Body of pancreas (tissue), 4 donors: ENCODE measurements around the gene DGKG. TPM values are rescaled to one million over a fixed set of nuclear protein-coding genes. Genes with fewer than 3 reads are reported as not detected.
A peak's percentile ranks its signal among the peaks of the same experiment; 100 is the strongest.

Source experiments
- ATAC-seq: fragments of 150-250 bp; one replicate; pipeline ENCODE4 v1.9.1; 2016
- DNase-seq, 4 donors: peaks; one replicate each; pipeline ENCODE4 v3.0.0-alpha.2; 2019
- H3K27ac ChIP-seq, 4 donors: fragments of 200-600 bp; sonication (generic); 1 replicate in 3 of 4; 2 replicates in 1 of 4; pipeline versions ENCODE4 v1.5.1 to v1.6.1; 2016 to 2019; ENCODE audit warnings: mild to moderate bottlenecking in 1 of 4, mixed read lengths in 1 of 4, moderate library complexity in 1 of 4
- H3K27me3 ChIP-seq, 2 donors: fragments of 200-600 bp; sonication (generic); one replicate each; pipeline ENCODE4 v1.6.0; 2016; ENCODE audit warnings: mild to moderate bottlenecking in 1 of 2
- H3K36me3 ChIP-seq, 2 donors: fragments of 200-600 bp; sonication (generic); replicated peaks in 1 of 2; 2 replicates each; pipeline ENCODE4 v1.5.1; 2016; ENCODE audit warnings: low read depth in 2 of 2; ENCODE audit not compliant: insufficient read depth in 1 of 2
- H3K4me1 ChIP-seq: fragments of 200-600 bp; sonication (generic); one replicate; pipeline ENCODE4 v1.6.0; 2016
- H3K4me3 ChIP-seq, 2 donors: fragments of 200-600 bp; sonication (generic); 1 replicate in 1 of 2; 2 replicates in 1 of 2; pipeline ENCODE4 v1.5.1; 2016 to 2019
- H3K9me3 ChIP-seq, 3 donors: fragments of 200-600 bp; sonication (generic); 1 replicate in 2 of 3; 2 replicates in 1 of 3; pipeline ENCODE4 v1.5.1; 2016
- CTCF ChIP-seq, 7 experiments: fragments of 450-650 bp in 4 of 7; fragments of 200-600 bp in 3 of 7; sonication (generic) in 3 of 7; IDR thresholded peaks; one replicate each; pipeline ENCODE4 v1.5.1; 2016 to 2019; ENCODE audit warnings: antibody characterized with exemption in 7 of 7
- POLR2A ChIP-seq, 3 donors: fragments of 450-650 bp; IDR thresholded peaks; one replicate each; pipeline ENCODE4 v1.6.1; 2016; ENCODE audit warnings: antibody characterized with exemption in 3 of 3, mild to moderate bottlenecking in 2 of 3
- WGBS, 2 donors: methylation state at CpG; one replicate each; pipeline ENCODE4 v1.1.5; 2017; 5-methylcytosine and 5-hydroxymethylcytosine counted together
- intact Hi-C: fragments of 100-400 bp; cut with DNase I; formaldehyde crosslinking; loops from one replicate; pipeline ENCODE4 v1.15.1; 2023
- total RNA-seq, 2 donors: library from RNA; depleted of rRNA; stranded (reverse); fragments of >200 nt; gene quantifications; one replicate each; pipeline ENCODE4 v1.1.0, GENCODE V29; 2016

DGKG gene
- total RNA-seq, 2 donors from 2014 or later: 0.78 to 16.2 TPM

- Histone ChIP-seq H3K36me3 (no peaks in the 10 kb centered on the region), H3K4me1 (no peaks in the 10 kb centered on the region), H3K27me3 (no peaks in the 10 kb centered on the region), H3K27ac (no peak overlapping the region), H3K4me3 (no peak overlapping the region), H3K9me3 (no peaks in the 10 kb centered on the region)
- intact Hi-C loops: no loop called here
- 37 to 59% methylated on average over 3 of the region's 3 CpGs for WGBS, 2 donors
- no peak for ATAC-seq
- peak in 1 of 4 donors; percentile 7 for DNase-seq
- TF ChIP-seq POLR2A (IDR thresholded peaks at IDR 0.05) (no peak), CTCF (IDR thresholded peaks at IDR 0.05) (no peak)
These were observed 54.3 kb downstream of the DGKG start for GRCh38 chr3:186307594-186308221.

GRCh38 chr3:186305286-186305685 lies 56.7 kb downstream of the DGKG start:
- Histone ChIP-seq H3K36me3 (no peaks in the 10 kb centered on the region), H3K27ac (no peak overlapping the region), H3K27me3 (no peaks in the 10 kb centered on the region), H3K4me3 (no peak overlapping the region), H3K4me1 (no peaks in the 10 kb centered on the region), H3K9me3 (no peaks in the 10 kb centered on the region)
- TF ChIP-seq CTCF (IDR thresholded peaks at IDR 0.05) (no peak), POLR2A (IDR thresholded peaks at IDR 0.05) (no peak)
- intact Hi-C loops: no loop called here
- WGBS, 2 donors: 52 to 66% methylated on average over 2 of the region's 2 CpGs
- no peak for DNase-seq
- ATAC-seq: no peak

GRCh38 chr3:186303965-186304364 lies 58.1 kb downstream of the DGKG start:
- ATAC-seq (no peak), DNase-seq (no peak)
- Histone ChIP-seq H3K9me3 (no peaks in the 10 kb centered on the region), H3K36me3 (no peaks in the 10 kb centered on the region), H3K4me3 (no peak overlapping the region), H3K27me3 (no peaks in the 10 kb centered on the region), H3K27ac (no peak overlapping the region), H3K4me1 (no peaks in the 10 kb centered on the region)
- intact Hi-C loops: no loop called here
- TF ChIP-seq CTCF (IDR thresholded peaks at IDR 0.05) (no peak), POLR2A (IDR thresholded peaks at IDR 0.05) (no peak)
- 34 to 46% methylated on average over 10 to 11 of the region's 11 CpGs for WGBS, 2 donors

GRCh38 chr3:186299327-186299726 lies 62.7 kb downstream of the DGKG start:
- 61 to 62% methylated on average over 4 of the region's 4 CpGs for WGBS, 2 donors
- DNase-seq (no peak), ATAC-seq (no peak)
- Histone ChIP-seq H3K27ac (no peak overlapping the region), H3K27me3 (no peaks in the 10 kb centered on the region), H3K9me3 (no peaks in the 10 kb centered on the region), H3K36me3 (no peaks in the 10 kb centered on the region), H3K4me1 (no peaks in the 10 kb centered on the region), H3K4me3 (no peak overlapping the region)
- TF ChIP-seq CTCF (IDR thresholded peaks at IDR 0.05) (no peak), POLR2A (IDR thresholded peaks at IDR 0.05) (no peak)
- intact Hi-C loops: no loop called here

- Histone ChIP-seq H3K27ac (no peak overlapping the region), H3K9me3 (no peaks in the 10 kb centered on the region), H3K36me3 (no peaks in the 10 kb centered on the region), H3K4me1 (no peaks in the 10 kb centered on the region), H3K27me3 (no peaks in the 10 kb centered on the region), H3K4me3 (no peak overlapping the region)
- DNase-seq (no peak), ATAC-seq (no peak)
- intact Hi-C loops: no loop called here
- TF ChIP-seq POLR2A (IDR thresholded peaks at IDR 0.05) (no peak), CTCF (IDR thresholded peaks at IDR 0.05) (no peak)
- WGBS, 2 donors: 52 to 80% methylated on average over 1 to 2 of the region's 2 CpGs
These were observed 63.2 kb downstream of the DGKG start for GRCh38 chr3:186298876-186299275.
